ENCODE results near the gene LRIG2. TPM values are rescaled to one million over a fixed set of nuclear protein-coding genes. Genes with fewer than 3 reads are reported as not detected.

Gene LRIG2
- total and polyA plus RNA-seq, 12 donors: 3.0 to 11.3 (median 8.3) TPM

DNA sequence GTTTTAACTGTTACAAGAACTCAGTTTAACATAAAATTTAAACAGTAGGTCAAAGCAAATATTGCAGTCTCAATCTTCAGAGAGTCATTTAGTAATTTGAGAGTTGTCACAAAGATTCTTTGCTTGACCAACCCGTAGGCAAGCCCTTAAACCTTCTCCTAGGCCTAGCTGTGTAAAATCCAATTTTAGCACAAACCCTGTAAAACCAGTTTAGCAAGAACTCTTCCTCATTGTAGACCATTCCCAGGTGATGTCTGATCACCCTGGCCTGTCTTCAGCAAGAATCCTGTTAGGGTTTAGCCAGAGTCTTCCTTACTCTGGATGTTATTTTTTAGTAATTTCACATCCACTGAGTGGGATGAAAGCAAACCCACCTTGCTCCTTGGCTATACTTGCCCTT is 30.1 kb downstream of the LRIG2 start:
- ATAC-seq (no peak), DNase-seq (no peak)
- Histone ChIP-seq H3K9me3 (no peaks in the 10 kb centered on the region), H3K27me3 (no peaks in the 10 kb centered on the region), H3K27ac (no peak overlapping the region), H3K4me1 (peaks cover 0 to 3% (median 0%) of the 10 kb centered on the region in 9 donors), H3K36me3 (peaks cover 0 to 100% (median 70%) of the 10 kb centered on the region in 9 donors), H3K4me3 (no peak overlapping the region)
- TF ChIP-seq, protein P1, sequence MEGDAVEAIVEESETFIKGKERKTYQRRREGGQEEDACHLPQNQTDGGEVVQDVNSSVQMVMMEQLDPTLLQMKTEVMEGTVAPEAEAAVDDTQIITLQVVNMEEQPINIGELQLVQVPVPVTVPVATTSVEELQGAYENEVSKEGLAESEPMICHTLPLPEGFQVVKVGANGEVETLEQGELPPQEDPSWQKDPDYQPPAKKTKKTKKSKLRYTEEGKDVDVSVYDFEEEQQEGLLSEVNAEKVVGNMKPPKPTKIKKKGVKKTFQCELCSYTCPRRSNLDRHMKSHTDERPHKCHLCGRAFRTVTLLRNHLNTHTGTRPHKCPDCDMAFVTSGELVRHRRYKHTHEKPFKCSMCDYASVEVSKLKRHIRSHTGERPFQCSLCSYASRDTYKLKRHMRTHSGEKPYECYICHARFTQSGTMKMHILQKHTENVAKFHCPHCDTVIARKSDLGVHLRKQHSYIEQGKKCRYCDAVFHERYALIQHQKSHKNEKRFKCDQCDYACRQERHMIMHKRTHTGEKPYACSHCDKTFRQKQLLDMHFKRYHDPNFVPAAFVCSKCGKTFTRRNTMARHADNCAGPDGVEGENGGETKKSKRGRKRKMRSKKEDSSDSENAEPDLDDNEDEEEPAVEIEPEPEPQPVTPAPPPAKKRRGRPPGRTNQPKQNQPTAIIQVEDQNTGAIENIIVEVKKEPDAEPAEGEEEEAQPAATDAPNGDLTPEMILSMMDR (IDR thresholded peaks at IDR 0.05): no peak
- WGBS, 2 donors: 95 to 98% methylated on average over 1 of the region's 1 CpG
- intact Hi-C loops (cut with DNase I): no loop called here

DNA sequence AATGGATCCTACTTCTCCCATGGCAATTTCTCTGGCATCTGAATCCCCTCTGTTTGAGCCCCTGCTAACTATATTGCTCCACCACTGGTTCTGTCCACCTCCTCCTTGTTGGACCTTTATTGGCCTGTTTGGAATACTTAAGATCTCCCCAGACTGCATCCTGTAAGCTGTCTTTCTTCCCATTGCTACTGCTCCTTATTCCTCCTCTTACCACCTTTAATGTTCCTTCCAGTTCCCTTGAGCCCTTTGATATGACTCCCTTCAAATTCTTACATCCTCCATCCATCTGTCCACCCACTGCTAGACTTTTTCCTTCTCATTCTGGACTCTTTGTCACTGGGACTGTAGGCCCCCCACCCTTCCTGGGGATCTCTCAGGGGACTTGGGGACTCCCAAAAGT is 31.0 kb downstream of the LRIG2 start:
- TF ChIP-seq, protein P1 (IDR thresholded peaks at IDR 0.05): no peak
- peaks cover 0 to 100% (median 75%) of the 10 kb centered on the region in 9 donors for H3K36me3 ChIP-seq
- no peaks in the 10 kb centered on the region for H3K9me3 ChIP-seq
- DNase-seq (no peak), ATAC-seq (no peak)
- H3K4me3 ChIP-seq: no peak overlapping the region
- no peak overlapping the region for H3K27ac ChIP-seq
- intact Hi-C loops (cut with DNase I): no loop called here
- H3K4me1 ChIP-seq: no peaks in the 10 kb centered on the region
- no peaks in the 10 kb centered on the region for H3K27me3 ChIP-seq

DNA sequence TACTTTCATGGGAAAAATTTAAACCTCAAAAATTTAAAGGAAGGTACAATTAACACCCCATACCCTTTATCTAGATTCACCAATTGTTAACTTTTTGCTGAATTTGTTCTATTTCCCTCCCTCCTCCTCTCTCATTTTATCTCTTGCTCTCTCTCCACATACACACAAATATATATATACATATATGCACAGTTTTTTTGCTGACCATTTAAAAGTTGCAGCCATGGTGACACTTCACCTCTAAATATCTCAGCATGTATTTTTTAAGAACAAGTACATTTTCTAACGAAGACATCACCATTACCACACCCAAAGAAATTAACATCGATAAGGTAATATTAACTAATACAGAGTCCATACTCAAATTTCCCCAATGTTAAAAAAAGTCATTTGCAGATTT is 33.9 kb downstream of the LRIG2 start:
- WGBS, 2 donors: 88 to 92% methylated on average over 2 of the region's 2 CpGs
- Histone ChIP-seq H3K4me1 (no peaks in the 10 kb centered on the region), H3K36me3 (peaks cover 0 to 100% (median 64%) of the 10 kb centered on the region in 9 donors), H3K27ac (no peak overlapping the region), H3K4me3 (no peak overlapping the region), H3K9me3 (no peaks in the 10 kb centered on the region), H3K27me3 (no peaks in the 10 kb centered on the region)
- TF ChIP-seq, protein P1 (IDR thresholded peaks at IDR 0.05): no peak
- intact Hi-C loops (cut with DNase I): no loop called here
- DNase-seq (no peak), ATAC-seq (no peak)

DNA sequence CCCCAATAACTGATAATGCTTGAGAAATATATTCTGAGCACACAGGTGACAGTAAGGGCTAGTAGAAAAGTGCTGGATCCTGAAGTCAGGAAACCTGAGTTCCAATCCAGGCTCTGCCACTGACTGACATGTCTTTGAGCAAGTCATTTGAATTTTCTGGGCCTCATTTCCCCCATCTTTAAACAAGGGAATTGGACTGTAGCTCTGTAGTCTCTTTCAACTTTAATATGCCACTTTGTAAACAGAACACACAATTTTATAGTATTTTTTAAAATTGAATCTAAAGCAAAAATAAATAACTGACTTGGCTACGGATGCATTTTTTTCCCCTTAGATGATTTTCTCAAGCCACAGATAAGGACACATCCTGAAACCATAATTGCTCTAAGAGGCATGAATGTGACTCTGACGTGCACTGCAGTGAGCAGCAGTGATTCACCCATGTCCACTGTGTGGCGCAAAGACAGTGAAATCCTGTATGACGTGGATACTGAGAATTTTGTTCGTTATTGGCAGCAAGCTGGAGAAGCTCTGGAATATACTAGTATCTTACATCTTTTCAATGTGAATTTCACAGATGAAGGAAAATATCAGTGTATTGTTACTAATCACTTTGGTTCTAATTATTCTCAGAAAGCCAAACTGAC is 37.0 kb downstream of the LRIG2 start:
- H3K4me1 ChIP-seq: no peaks in the 10 kb centered on the region
- peaks cover 0 to 100% (median 60%) of the 10 kb centered on the region in 9 donors for H3K36me3 ChIP-seq
- TF ChIP-seq, protein P1 (IDR thresholded peaks at IDR 0.05): peak in 4 of 9 donors; percentile 17 to 43 (median 42)
- no peaks in the 10 kb centered on the region for H3K9me3 ChIP-seq
- H3K4me3 ChIP-seq: no peak overlapping the region
- DNase-seq (peak in 1 of 2 donors; percentile 23), ATAC-seq (peak in 7 of 8 donors; percentile 23 to 88 (median 72))
- intact Hi-C loops (cut with DNase I): no loop called here
- H3K27me3 ChIP-seq: no peaks in the 10 kb centered on the region
- peak overlapping the region in 5 of 10 donors; percentile 16 to 67 (median 20) for H3K27ac ChIP-seq
- 51% methylated on average over 5 of the region's 5 CpGs for WGBS, 2 donors
